PC-3 (cell line): ENCODE results near the gene TMC1. TPM values are rescaled to one million over a fixed set of nuclear protein-coding genes. Genes with fewer than 3 reads are reported as not detected.

Experiments
- ATAC-seq: fragments of 200-7000 bp; cut with Tn5 transposase; 2 replicates; pipeline ENCODE4 v1.9.1; 2020; ENCODE audit warnings: mild to moderate bottlenecking, moderate library complexity
- BruUV-seq: library from RNA; stranded (reverse); fragments of 400-500 nt; replicated peaks from 2 replicates; lab custom pipeline; 2021; lab: Mats Ljungman, UMichigan
- CTCF ChIA-PET: fragments of 300-600 bp; sonication (Branson Sonifier 250); formaldehyde crosslinking; loops from one replicate; lab custom pipeline; 2022; ENCODE audit warnings: antibody characterized with exemption; lab: Charles Lee
- POLR2A ChIA-PET: fragments of 300-600 bp; sonication (Branson Sonifier 250); formaldehyde crosslinking; loops from one replicate; lab custom pipeline; 2022; ENCODE audit warnings: antibody characterized with exemption; ENCODE audit not compliant: unreplicated experiment; lab: Charles Lee
- DNase-seq: peaks from one replicate; pipeline ENCODE4 v3.0.0-alpha.2; 2015
- H2AFZ ChIP-seq: fragments of 300-600 bp; sonication (generic); 2 replicates; pipeline ENCODE4 v1.6.0; 2016; ENCODE audit warnings: antibody characterized with exemption, low read length
- H3F3A ChIP-seq: fragments of 300-600 bp; sonication (generic); one replicate; pipeline ENCODE4 v1.6.0; 2017; ENCODE audit warnings: antibody characterized with exemption, low read length, control low read depth, mild to moderate bottlenecking; ENCODE audit not compliant: unreplicated experiment
- H3K27ac ChIP-seq: fragments of 300-600 bp; sonication (generic); 2 replicates; pipeline ENCODE4 v1.5.1; 2016; ENCODE audit warnings: mild to moderate bottlenecking, low read length
- H3K27me3 ChIP-seq: fragments of 300-600 bp; sonication (generic); 2 replicates; pipeline ENCODE4 v1.6.1; 2016; ENCODE audit warnings: low read length, mixed read lengths
- H3K36me3 ChIP-seq: fragments of 300-600 bp; sonication (generic); 2 replicates; pipeline ENCODE4 v1.6.1; 2016; ENCODE audit warnings: low read depth, mixed run types, low read length, mixed read lengths
- H3K4me1 ChIP-seq: fragments of 300-600 bp; sonication (generic); 2 replicates; pipeline ENCODE4 v1.5.1; 2016; ENCODE audit warnings: low read length; ENCODE audit not compliant: insufficient read depth
- H3K4me2 ChIP-seq: fragments of 300-600 bp; sonication (generic); 2 replicates; pipeline ENCODE4 v1.6.0; 2016; ENCODE audit warnings: low read length
- H3K4me3 ChIP-seq: fragments of 300-600 bp; sonication (generic); 2 replicates; pipeline ENCODE4 v1.5.1; 2016; ENCODE audit warnings: mild to moderate bottlenecking, low read length, mixed read lengths
- H3K79me2 ChIP-seq: fragments of 300-600 bp; sonication (generic); 2 replicates; pipeline ENCODE4 v1.6.1; 2017; ENCODE audit warnings: low read length, mixed read lengths
- H3K9ac ChIP-seq: fragments of 300-600 bp; sonication (generic); 2 replicates; pipeline ENCODE4 v1.6.0; 2016; ENCODE audit warnings: mild to moderate bottlenecking, low read length
- H3K9me2 ChIP-seq: fragments of 300-600 bp; sonication (generic); replicated peaks from 2 replicates; pipeline ENCODE4 v1.6.1; 2016; ENCODE audit warnings: mixed run types, low read length, mixed read lengths
- H3K9me3 ChIP-seq: fragments of 300-600 bp; sonication (generic); 2 replicates; pipeline ENCODE4 v1.6.1; 2016; ENCODE audit warnings: low read length, mixed read lengths
- H4K20me1 ChIP-seq: fragments of 300-600 bp; sonication (generic); 2 replicates; pipeline ENCODE4 v1.6.1; 2016; ENCODE audit warnings: low read length, mixed read lengths
- CTCF ChIP-seq: fragments of 300-600 bp; sonication (generic); conservative IDR thresholded peaks from 2 replicates; pipeline ENCODE4 v1.5.1; 2017; ENCODE audit warnings: antibody characterized with exemption, low read depth, mild to moderate bottlenecking, low read length
- EZH2 ChIP-seq: fragments of 300-600 bp; sonication (generic); IDR thresholded peaks from one replicate; pipeline ENCODE4 v1.6.1; 2017; ENCODE audit warnings: antibody characterized with exemption, mild to moderate bottlenecking, low read length; ENCODE audit not compliant: unreplicated experiment
- EZH2phosphoT487 ChIP-seq: fragments of 300-600 bp; sonication (generic); IDR thresholded peaks from 2 replicates; pipeline ENCODE4 v1.6.1; 2018; ENCODE audit warnings: mild to moderate bottlenecking, antibody characterized with exemption, low read length, borderline replicate concordance
- intact Hi-C: fragments of 100-400 bp; cut with micrococcal nuclease; formaldehyde crosslinking; loops from 2 replicates; pipeline ENCODE4 v1.9.0; 2023
- total RNA-seq: library from RNA; depleted of rRNA; stranded (reverse); fragments of >200 nt; gene quantifications from 2 replicates; pipeline ENCODE4 v1.2.3, GENCODE V29; 2014

The TMC1 gene
- total RNA-seq, 1 experiment from 2014 or later: 0.15 TPM

GRCh38 chr9:72786948-72787347 is 265.5 kb downstream of the TMC1 start:
- no peak overlapping the region for H2AFZ ChIP-seq
- no peak for DNase-seq
- H3K9me3 ChIP-seq: no peaks in the 10 kb centered on the region
- ChIA-PET POLR2A (no interaction called here), CTCF (no interaction called here)
- no peak overlapping the region for H3K27ac ChIP-seq
- no peak overlapping the region for H3K9ac ChIP-seq
- no peak overlapping the region for H3K4me2 ChIP-seq
- no peaks in the 10 kb centered on the region; the same call in 1 of the 2 replicates for H3K27me3 ChIP-seq
- TF ChIP-seq EZH2 (no peak), CTCF (no peak), EZH2phosphoT487 (no peak)
- H3K4me1 ChIP-seq: no peaks in the 10 kb centered on the region
- no TSS peak for BruUV-seq
- H4K20me1 ChIP-seq: no peaks in the 10 kb centered on the region
- intact Hi-C loops: no loop called here
- H3K9me2 ChIP-seq: no peaks in the 10 kb centered on the region
- H3F3A ChIP-seq: no peaks in the 10 kb centered on the region
- H3K36me3 ChIP-seq: no peaks in the 10 kb centered on the region
- H3K79me2 ChIP-seq: no peaks in the 10 kb centered on the region
- H3K4me3 ChIP-seq: no peak overlapping the region
- ATAC-seq: no peak

GRCh38 chr9:72788966-72789735 is 267.7 kb downstream of the TMC1 start:
- ChIA-PET POLR2A (no interaction called here), CTCF (no interaction called here)
- Histone ChIP-seq H3K4me2 (no peak overlapping the region), H3K9me2 (no peaks in the 10 kb centered on the region), H4K20me1 (no peaks in the 10 kb centered on the region), H3K79me2 (no peaks in the 10 kb centered on the region), H3K9me3 (no peaks in the 10 kb centered on the region), H3K27ac (no peak overlapping the region), H3K9ac (no peak overlapping the region), H2AFZ (no peak overlapping the region), H3F3A (no peaks in the 10 kb centered on the region), H3K27me3 (no peaks in the 10 kb centered on the region), H3K4me3 (no peak overlapping the region), H3K4me1 (no peaks in the 10 kb centered on the region), H3K36me3 (no peaks in the 10 kb centered on the region)
- intact Hi-C loops: no loop called here
- no TSS peak for BruUV-seq
- ATAC-seq: no peak
- DNase-seq: no peak
- TF ChIP-seq CTCF (no peak), EZH2phosphoT487 (no peak), EZH2 (no peak)

GRCh38 chr9:72789885-72790284 is 268.5 kb downstream of the TMC1 start:
- intact Hi-C loops: no loop called here
- TF ChIP-seq EZH2 (no peak), CTCF (no peak), EZH2phosphoT487 (no peak)

More at GRCh38 chr9:72789885-72790284, 268.5 kb downstream of the TMC1 start:
- no peaks in the 10 kb centered on the region for H3K9me3 ChIP-seq
- no peak overlapping the region for H3K27ac ChIP-seq
- ATAC-seq (no peak), DNase-seq (no peak)
- H2AFZ ChIP-seq: no peak overlapping the region
- no peak overlapping the region for H3K4me3 ChIP-seq
- no peak overlapping the region for H3K4me2 ChIP-seq
- POLR2A ChIA-PET: no interaction called here
- no peak overlapping the region for H3K9ac ChIP-seq
- BruUV-seq: no TSS peak
- H4K20me1 ChIP-seq: no peaks in the 10 kb centered on the region
- no peaks in the 10 kb centered on the region for H3K79me2 ChIP-seq
- H3K4me1 ChIP-seq: no peaks in the 10 kb centered on the region
- H3K9me2 ChIP-seq: no peaks in the 10 kb centered on the region
- no peaks in the 10 kb centered on the region for H3K27me3 ChIP-seq
- no peaks in the 10 kb centered on the region for H3F3A ChIP-seq
- CTCF ChIA-PET: no interaction called here
- no peaks in the 10 kb centered on the region for H3K36me3 ChIP-seq
